ENCODE results near the gene PLPPR5.
"Not testable (repeated sequence)": the region's sequence is repeated elsewhere in the genome, so short reads cannot be mapped to it uniquely, and the experiment has no call there.

The PLPPR5 gene

GRCh38 chr1:99004861-99005442 is at the start of gene PLPPR5:
Gene PLPPR5 (minus strand): TSS chr1:99004861. CDS start chr1:99004671, 190 bp downstream.
- in situ Hi-C loops (cut with HindIII; ENCODE audit: low sequenced_read_pairs) = no loop called here

GRCh38 chr1:99051611-99052283 is 47.1 kb upstream of the PLPPR5 start:
- in situ Hi-C loops (cut with HindIII; ENCODE audit: low sequenced_read_pairs) = no loop called here

GRCh38 chr1:99049745-99050144 is 45.1 kb upstream of the PLPPR5 start:
- in situ Hi-C loops (cut with HindIII; ENCODE audit: low sequenced_read_pairs) = no loop called here

- in situ Hi-C loops (cut with HindIII; ENCODE audit: low sequenced_read_pairs) = not testable (repeated sequence)
These were observed 32.1 kb upstream of the PLPPR5 start for GRCh38 chr1:99036746-99037145.

- in situ Hi-C loops (cut with HindIII; ENCODE audit: low sequenced_read_pairs) = no loop called here
These were observed 13.7 kb upstream of the PLPPR5 start for GRCh38 chr1:99018313-99018712.

GRCh38 chr1:99017655-99018054 is 13.0 kb upstream of the PLPPR5 start:
- in situ Hi-C loops (cut with HindIII; ENCODE audit: low sequenced_read_pairs) = no loop called here

- in situ Hi-C loops (cut with HindIII; ENCODE audit: low sequenced_read_pairs) = no loop called here
These were observed 6.0 kb upstream of the PLPPR5 start for GRCh38 chr1:99010679-99011078.

- in situ Hi-C loops (cut with HindIII; ENCODE audit: low sequenced_read_pairs) = no loop called here
These were observed 2.7 kb upstream of the PLPPR5 start for GRCh38 chr1:99007366-99007765.

- in situ Hi-C loops (cut with HindIII; ENCODE audit: low sequenced_read_pairs) = no loop called here
These were observed 879 bp upstream of the PLPPR5 start for GRCh38 chr1:99005537-99005942.

GRCh38 chr1:99004254-99004860 is 304 bp downstream of the PLPPR5 start:
- in situ Hi-C loops (cut with HindIII; ENCODE audit: low sequenced_read_pairs) = no loop called here

- in situ Hi-C loops (cut with HindIII; ENCODE audit: low sequenced_read_pairs) = no loop called here
These were observed 944 bp downstream of the PLPPR5 start for GRCh38 chr1:99003581-99004253.

GRCh38 chr1:98992844-98993243 is 11.8 kb downstream of the PLPPR5 start:
- in situ Hi-C loops (cut with HindIII; ENCODE audit: low sequenced_read_pairs) = no loop called here

GRCh38 chr1:98991127-98992012 is 13.3 kb downstream of the PLPPR5 start:
- in situ Hi-C loops (cut with HindIII; ENCODE audit: low sequenced_read_pairs) = no loop called here

GRCh38 chr1:98989556-98989907 is 15.1 kb downstream of the PLPPR5 start:
- in situ Hi-C loops (cut with HindIII; ENCODE audit: low sequenced_read_pairs) = no loop called here

GRCh38 chr1:98988904-98989555 is 15.6 kb downstream of the PLPPR5 start:
- in situ Hi-C loops (cut with HindIII; ENCODE audit: low sequenced_read_pairs) = no loop called here

- in situ Hi-C loops (cut with HindIII; ENCODE audit: low sequenced_read_pairs) = no loop called here
These were observed 19.0 kb downstream of the PLPPR5 start for GRCh38 chr1:98985687-98986086.

GRCh38 chr1:98981917-98982513 is 22.6 kb downstream of the PLPPR5 start:
- in situ Hi-C loops (cut with HindIII; ENCODE audit: low sequenced_read_pairs) = no loop called here

- in situ Hi-C loops (cut with HindIII; ENCODE audit: low sequenced_read_pairs) = no loop called here
These were observed 25.2 kb downstream of the PLPPR5 start for GRCh38 chr1:98979463-98979862.

GRCh38 chr1:98975810-98976209 is 28.9 kb downstream of the PLPPR5 start:
- in situ Hi-C loops (cut with HindIII; ENCODE audit: low sequenced_read_pairs) = no loop called here

- in situ Hi-C loops (cut with HindIII; ENCODE audit: low sequenced_read_pairs) = no loop called here
These were observed 29.5 kb downstream of the PLPPR5 start for GRCh38 chr1:98975113-98975512.
